Lower lobe of right lung (tissue), 2 donors: Measurements from ENCODE around the gene PARM1. TPM values are rescaled to one million over a fixed set of nuclear protein-coding genes. Genes with fewer than 3 reads are reported as not detected.

Experiments used
- ATAC-seq, 2 donors: fragments of 200-7000 bp; cut with Tn5 transposase; one replicate each; pipeline ENCODE4 v1.9.1; 2020 to 2022; ENCODE audit warnings: mild to moderate bottlenecking in 2 of 2, moderate library complexity in 2 of 2
- DNase-seq: peaks from one replicate; pipeline ENCODE4 v3.0.0-alpha.2; 2020
- H3K27ac ChIP-seq: fragments of 200-600 bp; one replicate; pipeline ENCODE4 v1.8.0; 2022
- H3K27me3 ChIP-seq: fragments of 200-600 bp; one replicate; pipeline ENCODE4 v1.8.0; 2022; ENCODE audit warnings: low read depth
- H3K36me3 ChIP-seq: fragments of 200-600 bp; one replicate; pipeline ENCODE4 v1.8.0; 2022; ENCODE audit warnings: mild to moderate bottlenecking
- H3K4me1 ChIP-seq: fragments of 200-600 bp; one replicate; pipeline ENCODE4 v1.8.0; 2022
- H3K4me3 ChIP-seq: fragments of 200-600 bp; one replicate; pipeline ENCODE4 v1.8.0; 2022; ENCODE audit warnings: mild to moderate bottlenecking
- H3K9me3 ChIP-seq: fragments of 200-600 bp; one replicate; pipeline ENCODE4 v1.8.0; 2022
- CTCF ChIP-seq: fragments of 200-600 bp; IDR thresholded peaks from one replicate; pipeline ENCODE4 v1.8.0; 2022; ENCODE audit warnings: antibody characterized with exemption, mild to moderate bottlenecking
- intact Hi-C: fragments of 100-400 bp; cut with DNase I; formaldehyde crosslinking; loops from one replicate; pipeline ENCODE4 v1.11.0; 2022
- total RNA-seq: library from RNA; stranded (reverse); fragmentation: NEBNext Ultra II Directional; extraction: Animal tissue kit (Norgen Biotek cat#: 25700); gene quantifications from one replicate; pipeline ENCODE4 v1.2.1, GENCODE V29; 2021
- donor health status: DM: no; HTN: yes; CAD: no; lungs with severe emphysema.

Gene PARM1
- total RNA-seq, 1 donor from 2014 or later: 64.1 TPM

GRCh38 chr4:74971862-74972261, 38.9 kb downstream of the PARM1 start:
- TF ChIP-seq CTCF: no peak
- Histone ChIP-seq H3K9me3 (no peaks in the 10 kb centered on the region), H3K36me3 (no peaks in the 10 kb centered on the region), H3K4me3 (no peak overlapping the region), H3K27ac (no peak overlapping the region), H3K27me3 (no peaks in the 10 kb centered on the region), H3K4me1 (no peaks in the 10 kb centered on the region)
- no peak for DNase-seq
- ATAC-seq: no peak
- intact Hi-C loops: no loop called here

GRCh38 chr4:74975082-74975481, 42.2 kb downstream of the PARM1 start:
- DNase-seq (no peak), ATAC-seq (no peak)
- Histone ChIP-seq H3K27ac (no peak overlapping the region), H3K27me3 (no peaks in the 10 kb centered on the region), H3K4me3 (no peak overlapping the region), H3K36me3 (no peaks in the 10 kb centered on the region), H3K9me3 (no peaks in the 10 kb centered on the region), H3K4me1 (no peaks in the 10 kb centered on the region)
- no peak for TF ChIP-seq CTCF
- intact Hi-C loops: no loop called here

- Histone ChIP-seq H3K36me3 (no peaks in the 10 kb centered on the region), H3K9me3 (no peaks in the 10 kb centered on the region), H3K4me3 (no peak overlapping the region), H3K4me1 (no peaks in the 10 kb centered on the region), H3K27me3 (no peaks in the 10 kb centered on the region), H3K27ac (no peak overlapping the region)
- DNase-seq: no peak
- ATAC-seq: peak in 1 of 2 donors; percentile 35
- intact Hi-C loops: no loop called here
- no peak for TF ChIP-seq CTCF
Measured at GRCh38 chr4:74975848-74976824, 43.2 kb downstream of the PARM1 start.

- Histone ChIP-seq H3K4me1 (no peaks in the 10 kb centered on the region), H3K4me3 (no peak overlapping the region), H3K9me3 (no peaks in the 10 kb centered on the region), H3K36me3 (no peaks in the 10 kb centered on the region), H3K27me3 (no peaks in the 10 kb centered on the region), H3K27ac (no peak overlapping the region)
- TF ChIP-seq CTCF: no peak
- ATAC-seq (no peak), DNase-seq (no peak)
- intact Hi-C loops: no loop called here
Measured at GRCh38 chr4:74982546-74983252, 49.8 kb downstream of the PARM1 start.

- Histone ChIP-seq H3K36me3 (no peaks in the 10 kb centered on the region), H3K4me3 (no peak overlapping the region), H3K27me3 (no peaks in the 10 kb centered on the region), H3K4me1 (no peaks in the 10 kb centered on the region), H3K27ac (no peak overlapping the region), H3K9me3 (no peaks in the 10 kb centered on the region)
- intact Hi-C loops: no loop called here
- no peak for ATAC-seq
- no peak for DNase-seq
- no peak for TF ChIP-seq CTCF
Measured at GRCh38 chr4:74983253-74983635, 50.3 kb downstream of the PARM1 start.
